Astrocyte (in vitro differentiated cells and primary cell): Measurements from ENCODE around the gene VEGFB.

ENCODE experiments used
- EZH2 ChIP-seq: IDR thresholded peaks from 2 replicates; pipeline ENCODE4 v1.6.1; 2012; ENCODE audit warnings: mild to moderate bottlenecking, low read length, inconsistent platforms; ENCODE audit not compliant: insufficient read depth
- TF ChIP-seq, protein P1 (sequence below): IDR thresholded peaks from 2 replicates; pipeline ENCODE4 v1.5.1; 2011; ENCODE audit warnings: low read depth, mild to moderate bottlenecking, inconsistent platforms, low read length, moderate library complexity; ENCODE audit not compliant: insufficient read depth

DNA sequence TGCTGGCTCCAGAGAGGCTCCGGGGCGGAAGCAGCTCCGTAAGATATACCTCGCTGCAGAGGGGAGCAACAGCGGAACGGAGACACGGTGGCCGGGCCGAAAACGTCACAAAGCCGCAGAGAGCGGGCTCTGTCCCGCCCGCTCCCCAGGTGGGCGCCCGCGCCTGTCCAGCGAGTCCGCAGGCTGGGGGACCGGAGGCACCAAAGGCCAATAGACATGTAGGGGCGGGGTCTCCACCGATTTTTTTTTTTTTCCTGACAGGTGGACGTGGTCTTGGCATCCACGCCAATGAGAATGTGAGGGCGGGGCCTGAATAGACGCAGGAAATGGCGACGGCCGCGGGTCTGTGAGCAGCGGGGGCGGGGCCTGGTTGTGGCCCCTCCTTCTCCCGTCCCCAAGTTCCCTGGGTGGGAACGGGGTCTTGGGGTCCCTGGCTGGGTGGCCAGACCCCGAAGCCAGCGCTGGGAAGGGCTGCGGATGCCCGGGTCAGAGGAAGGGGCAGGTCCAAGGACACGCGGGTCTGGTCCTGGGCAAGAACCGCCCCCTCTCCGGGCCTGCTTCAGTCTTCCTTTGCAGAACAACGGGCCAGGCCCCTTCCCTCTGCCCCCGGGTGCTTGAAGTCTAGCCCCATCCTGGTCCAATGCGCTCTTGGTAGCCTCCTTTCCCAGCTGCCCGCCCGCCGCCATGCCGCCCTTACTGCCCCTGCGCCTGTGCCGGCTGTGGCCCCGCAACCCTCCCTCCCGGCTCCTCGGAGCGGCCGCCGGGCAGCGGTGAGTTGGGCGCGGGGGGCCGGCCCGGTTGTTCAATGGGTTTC lies 4.0 kb upstream of the VEGFB start, which contains the start of gene DNAJC4:
- TF ChIP-seq, protein P1, sequence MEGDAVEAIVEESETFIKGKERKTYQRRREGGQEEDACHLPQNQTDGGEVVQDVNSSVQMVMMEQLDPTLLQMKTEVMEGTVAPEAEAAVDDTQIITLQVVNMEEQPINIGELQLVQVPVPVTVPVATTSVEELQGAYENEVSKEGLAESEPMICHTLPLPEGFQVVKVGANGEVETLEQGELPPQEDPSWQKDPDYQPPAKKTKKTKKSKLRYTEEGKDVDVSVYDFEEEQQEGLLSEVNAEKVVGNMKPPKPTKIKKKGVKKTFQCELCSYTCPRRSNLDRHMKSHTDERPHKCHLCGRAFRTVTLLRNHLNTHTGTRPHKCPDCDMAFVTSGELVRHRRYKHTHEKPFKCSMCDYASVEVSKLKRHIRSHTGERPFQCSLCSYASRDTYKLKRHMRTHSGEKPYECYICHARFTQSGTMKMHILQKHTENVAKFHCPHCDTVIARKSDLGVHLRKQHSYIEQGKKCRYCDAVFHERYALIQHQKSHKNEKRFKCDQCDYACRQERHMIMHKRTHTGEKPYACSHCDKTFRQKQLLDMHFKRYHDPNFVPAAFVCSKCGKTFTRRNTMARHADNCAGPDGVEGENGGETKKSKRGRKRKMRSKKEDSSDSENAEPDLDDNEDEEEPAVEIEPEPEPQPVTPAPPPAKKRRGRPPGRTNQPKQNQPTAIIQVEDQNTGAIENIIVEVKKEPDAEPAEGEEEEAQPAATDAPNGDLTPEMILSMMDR: no peak
- no peak for TF ChIP-seq EZH2
